K562 (cell line): ENCODE measurements around the gene PATL2. TPM values are rescaled to one million over a fixed set of nuclear protein-coding genes. Genes with fewer than 3 reads are reported as not detected.

ENCODE experiments used
- BRD9 ChIP-seq: fragments of 450-650 bp; IDR thresholded peaks from 2 replicates; pipeline ENCODE4 v1.6.1; 2018; ENCODE audit warnings: low read depth; ENCODE audit not compliant: partially characterized antibody
- FOS ChIP-seq: IDR thresholded peaks from 3 replicates; pipeline ENCODE4 v1.6.1; 2011; ENCODE audit not compliant: insufficient read length; ENCODE audit errors: extremely low read depth
- FOSL1 ChIP-seq: fragments of 200-800 bp; sonication (Bioruptor generic); conservative IDR thresholded peaks from 2 replicates; pipeline ENCODE4 v1.6.1; 2016; ENCODE audit warnings: missing genetic modification characterization, missing compliant biosample characterization
- GTF2E2 ChIP-seq: fragments of 200-800 bp; sonication (Bioruptor generic); IDR thresholded peaks from 2 replicates; pipeline ENCODE4 v1.6.1; 2016; ENCODE audit warnings: missing genetic modification characterization, missing compliant biosample characterization
- HEY1 ChIP-seq: fragments of 250-450 bp; sonication (Bioruptor Pico); IDR thresholded peaks from 2 replicates; pipeline ENCODE4 v1.5.0; 2020; ENCODE audit warnings: mild to moderate bottlenecking, moderate library complexity, borderline replicate concordance
- HMGN3 ChIP-seq: IDR thresholded peaks from 2 replicates; pipeline ENCODE4 v1.6.1; 2011; ENCODE audit warnings: borderline replicate concordance, low read depth, mild to moderate bottlenecking, mixed read lengths, low read length; ENCODE audit not compliant: insufficient read length; ENCODE audit errors: extremely low read depth
- HOMEZ ChIP-seq: fragments of 250-450 bp; sonication (Bioruptor Pico); IDR thresholded peaks from 2 replicates; pipeline ENCODE4 v1.4.0; 2020; ENCODE audit warnings: mild to moderate bottlenecking, moderate library complexity
- KLF1 ChIP-seq: fragments of 450-650 bp; IDR thresholded peaks from 2 replicates; pipeline ENCODE4 v1.6.1; 2016; ENCODE audit warnings: missing genetic modification characterization, missing compliant biosample characterization
- MGA ChIP-seq: fragments of 450-650 bp; IDR thresholded peaks from 2 replicates; pipeline ENCODE4 v1.6.1; 2016; ENCODE audit warnings: mild to moderate bottlenecking, moderate library complexity
- NFRKB ChIP-seq: fragments of 450-650 bp; IDR thresholded peaks from 2 replicates; pipeline ENCODE4 v1.6.1; 2016; ENCODE audit warnings: low read depth
- RNF2 ChIP-seq: sonication (generic); IDR thresholded peaks from 2 replicates; pipeline ENCODE4 v1.6.1; 2016
- TAF9B ChIP-seq: fragments of 450-650 bp; IDR thresholded peaks from 2 replicates; pipeline ENCODE4 v1.6.1; 2018; ENCODE audit warnings: mild to moderate bottlenecking; ENCODE audit not compliant: partially characterized antibody
- TEAD1 ChIP-seq, 2 experiments: fragments of 450-650 bp in 1 of 2; sonication (generic) in 1 of 2; formaldehyde crosslinking; IDR thresholded peaks; 2 replicates each; pipeline versions ENCODE4 v1.4.0 to v1.8.0; 2020 to 2022; ENCODE audit warnings: mild to moderate bottlenecking in 2 of 2, missing genetic modification reagents in 1 of 2
- ZKSCAN8 ChIP-seq: fragments of 200-800 bp; sonication (Bioruptor generic); IDR thresholded peaks from 2 replicates; pipeline ENCODE4 v1.6.1; 2016; ENCODE audit warnings: missing genetic modification characterization, missing compliant biosample characterization
- ZNF175 ChIP-seq: fragments of 200-800 bp; sonication (Bioruptor generic); IDR thresholded peaks from 2 replicates; pipeline ENCODE4 v1.6.1; 2016; ENCODE audit warnings: low read depth, mild to moderate bottlenecking, missing genetic modification characterization, missing compliant biosample characterization
- ZNF224 ChIP-seq: sonication (generic); formaldehyde crosslinking; IDR thresholded peaks from 2 replicates; pipeline ENCODE4 v1.8.0; 2022; ENCODE audit warnings: mild to moderate bottlenecking, missing genetic modification reagents
- polyA plus RNA-seq, 8 experiments: library from polyadenylated mRNA; depleted of rRNA in 4 of 8; stranded (reverse) in 5 of 8; unstranded in 3 of 8; fragments of >200 nt; fragmentation: Nextera tagmentation in 2 of 8; fragmentation: Illumina TruSeq in 1 of 8; extraction: Ambion mirVana in 2 of 8; extraction: Trizol in 1 of 8; gene quantifications; 2 replicates each; pipeline versions ENCODE4 v1.2.1 to v1.2.3, GENCODE V29; 2011 to 2014; ENCODE audit warnings: inconsistent platforms in 1 of 8, missing spikeins in 1 of 8
- total RNA-seq, 7 experiments: library from RNA; depleted of rRNA in 6 of 7; stranded (reverse); fragments of >200 nt in 6 of 7; fragmentation: Illumina TruSeq in 2 of 7; extraction: Trizol in 2 of 7; gene quantifications; 2 replicates each; pipeline versions ENCODE4 v1.2.1 to v1.2.3, GENCODE V29; 2011 to 2021; ENCODE audit warnings: low replicate concordance in 1 of 7

The PATL2 gene
- total and polyA plus RNA-seq, 9 of the 15 experiments (the other 6 are each of a cell fraction or from before 2014, with no cell fraction given), result 0.42 to 1.1 (median 0.86) TPM

DNA sequence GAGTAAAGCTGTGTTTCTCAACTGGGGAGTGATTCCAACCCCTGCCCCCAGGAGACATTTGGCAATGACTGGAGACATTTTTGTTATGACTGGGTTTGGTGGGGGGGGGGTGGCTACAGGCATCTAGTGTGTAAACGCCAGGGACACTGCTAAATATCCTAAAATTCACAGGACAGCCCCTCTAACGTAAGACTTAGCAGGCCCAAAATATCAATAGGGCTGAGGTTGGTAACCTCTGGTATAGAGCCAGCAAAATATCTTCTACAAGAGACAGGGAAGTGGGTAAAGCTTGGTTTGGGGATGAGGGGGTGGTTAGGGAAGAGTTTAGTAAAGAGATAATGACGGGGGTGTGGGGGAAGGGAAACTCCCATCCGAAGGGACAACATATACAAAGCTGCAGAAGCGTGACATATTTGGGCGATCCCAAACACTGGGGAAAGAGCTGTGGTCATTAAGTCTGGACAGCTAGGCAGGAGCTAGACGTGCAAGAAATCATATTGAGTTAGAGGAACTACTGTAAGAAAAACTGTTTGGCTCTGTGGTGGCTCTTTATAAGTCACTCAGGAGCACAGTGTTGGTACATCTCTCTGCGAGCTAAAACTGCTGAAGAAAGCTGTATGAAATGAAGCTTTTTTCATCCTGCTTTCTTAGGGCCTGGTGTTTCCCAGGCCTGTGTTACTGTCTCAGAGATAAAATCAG is 24.5 kb upstream of the PATL2 start (continued):
- TF ChIP-seq MGA (no peak), KLF1 (tag) (no peak), HEY1 (no peak), ZNF175 (CRISPR knock-in tag) (no peak), RNF2 (no peak), HMGN3 (no peak), NFRKB (peak; percentile 71; the same call in 1 of the 2 replicates), TAF9B (no peak), ZKSCAN8 (CRISPR knock-in tag) (no peak), GTF2E2 (tag) (0 out of 2 replicates have a peak, but pooled peaks have one; percentile 38), BRD9 (peak; percentile 71), FOSL1 (tag) (0 out of 2 replicates have a peak, but pooled peaks have one; percentile 22), HOMEZ (CRISPR knock-in tag) (no peak), TEAD1 (CRISPR knock-in tag; IDR thresholded peaks at IDR 0.05) (no peak), ZNF224 (CRISPR knock-in tag) (no peak), FOS (no peak)
